ENCODE results near the gene MGAT5.

Gene MGAT5

GRCh38 chr2:134406311-134406710, 152.4 kb downstream of the MGAT5 start:
- no peak overlapping the region for H3K9ac ChIP-seq
- no peaks in the 10 kb centered on the region for H3K79me2 ChIP-seq
- no peak overlapping the region for H3K4me2 ChIP-seq (ENCODE audit: low read length)
- no peak overlapping the region for H3K27ac ChIP-seq
- no peaks in the 10 kb centered on the region for H3K4me1 ChIP-seq
- no peaks in the 10 kb centered on the region for H3K9me3 ChIP-seq (ENCODE audit: control insufficient read depth, low read length)
- no peaks in the 10 kb centered on the region for H3K36me3 ChIP-seq (ENCODE audit: control insufficient read depth, insufficient read depth, low read length)
- H3K27me3 ChIP-seq (ENCODE audit: control insufficient read depth, insufficient read depth, low read length), result no peaks in the 10 kb centered on the region
- no peak for TF ChIP-seq CTCF (IDR thresholded peaks at IDR 0.05)
- no peak overlapping the region for H3K4me3 ChIP-seq (ENCODE audit: low read depth, low read length)
- H2AFZ ChIP-seq, result no peak overlapping the region

GRCh38 chr2:134406736-134407135, 152.9 kb downstream of the MGAT5 start:
- no peak overlapping the region for H3K9ac ChIP-seq
- H3K4me3 ChIP-seq (ENCODE audit: low read depth, low read length), result no peak overlapping the region
- no peaks in the 10 kb centered on the region for H3K9me3 ChIP-seq (ENCODE audit: control insufficient read depth, low read length)
- no peak for TF ChIP-seq CTCF (IDR thresholded peaks at IDR 0.05)
- H3K36me3 ChIP-seq (ENCODE audit: control insufficient read depth, insufficient read depth, low read length), result no peaks in the 10 kb centered on the region
- H3K79me2 ChIP-seq, result no peaks in the 10 kb centered on the region
- H3K27ac ChIP-seq, result no peak overlapping the region
- no peak overlapping the region for H2AFZ ChIP-seq
- H3K27me3 ChIP-seq (ENCODE audit: control insufficient read depth, insufficient read depth, low read length), result no peaks in the 10 kb centered on the region
- H3K4me2 ChIP-seq (ENCODE audit: low read length), result no peak overlapping the region
- H3K4me1 ChIP-seq, result no peaks in the 10 kb centered on the region

- Histone ChIP-seq H3K9ac (no peak overlapping the region), H3K36me3 (ENCODE audit: control insufficient read depth, insufficient read depth, low read length) (no peaks in the 10 kb centered on the region), H3K79me2 (no peaks in the 10 kb centered on the region), H3K27ac (no peak overlapping the region), H3K4me3 (ENCODE audit: low read depth, low read length) (no peak overlapping the region), H3K4me2 (ENCODE audit: low read length) (no peak overlapping the region), H3K4me1 (no peaks in the 10 kb centered on the region), H2AFZ (no peak overlapping the region), H3K9me3 (ENCODE audit: control insufficient read depth, low read length) (no peaks in the 10 kb centered on the region), H3K27me3 (ENCODE audit: control insufficient read depth, insufficient read depth, low read length) (no peaks in the 10 kb centered on the region)
- TF ChIP-seq CTCF (IDR thresholded peaks at IDR 0.05), result no peak
Observed at GRCh38 chr2:134407154-134407890, 153.4 kb downstream of the MGAT5 start.

- no peaks in the 10 kb centered on the region for H3K27me3 ChIP-seq (ENCODE audit: control insufficient read depth, insufficient read depth, low read length)
- H3K4me3 ChIP-seq (ENCODE audit: low read depth, low read length), result no peak overlapping the region
- TF ChIP-seq CTCF (IDR thresholded peaks at IDR 0.05), result no peak
- H3K79me2 ChIP-seq, result no peaks in the 10 kb centered on the region
- no peak overlapping the region for H2AFZ ChIP-seq
- no peak overlapping the region for H3K9ac ChIP-seq
- no peak overlapping the region for H3K4me2 ChIP-seq (ENCODE audit: low read length)
- no peaks in the 10 kb centered on the region for H3K36me3 ChIP-seq (ENCODE audit: control insufficient read depth, insufficient read depth, low read length)
- H3K4me1 ChIP-seq, result no peaks in the 10 kb centered on the region
- no peaks in the 10 kb centered on the region for H3K9me3 ChIP-seq (ENCODE audit: control insufficient read depth, low read length)
- H3K27ac ChIP-seq, result no peak overlapping the region
Observed at GRCh38 chr2:134408386-134408785, 154.5 kb downstream of the MGAT5 start.

GRCh38 chr2:134408791-134409190, 154.9 kb downstream of the MGAT5 start:
- no peaks in the 10 kb centered on the region for H3K9me3 ChIP-seq (ENCODE audit: control insufficient read depth, low read length)
- H3K36me3 ChIP-seq (ENCODE audit: control insufficient read depth, insufficient read depth, low read length), result no peaks in the 10 kb centered on the region
- no peaks in the 10 kb centered on the region for H3K27me3 ChIP-seq (ENCODE audit: control insufficient read depth, insufficient read depth, low read length)
- H3K4me2 ChIP-seq (ENCODE audit: low read length), result no peak overlapping the region
- H3K27ac ChIP-seq, result no peak overlapping the region
- H3K4me1 ChIP-seq, result no peaks in the 10 kb centered on the region
- no peak for TF ChIP-seq CTCF (IDR thresholded peaks at IDR 0.05)
- no peak overlapping the region for H3K9ac ChIP-seq
- H3K4me3 ChIP-seq (ENCODE audit: low read depth, low read length), result no peak overlapping the region
- H3K79me2 ChIP-seq, result no peaks in the 10 kb centered on the region
- H2AFZ ChIP-seq, result no peak overlapping the region

All from parathyroid adenoma (tissue), 2 donors.